AG04449 (cell line): ENCODE measurements around the gene GUCY1A2.

ENCODE experiments used
- CTCF ChIA-PET: fragments of 350-600 bp; formaldehyde crosslinking; extraction: SDS; loops from one replicate; lab custom pipeline; 2021; ENCODE audit warnings: antibody characterized with exemption; lab: Yijun Ruan, JAX
- POLR2A ChIA-PET: fragments of 400-600, 350-600 bp; formaldehyde crosslinking; extraction: SDS; loops from one replicate; lab custom pipeline; 2020; ENCODE audit warnings: antibody characterized with exemption, inconsistent platforms; lab: Yijun Ruan, JAX
- DNase-seq: peaks from one replicate; pipeline ENCODE4 v3.0.0-alpha.2; 2010; ENCODE audit warnings: low read depth, low spot score
- H3K4me3 ChIP-seq: 2 replicates; pipeline ENCODE4 v1.5.1; 2011; ENCODE audit warnings: low read depth, mild to moderate bottlenecking, control low read depth, low read length
- TF ChIP-seq, protein P1 (sequence below): IDR thresholded peaks from one replicate; pipeline ENCODE4 v1.5.1; 2011; ENCODE audit warnings: mild to moderate bottlenecking, moderate library complexity, low read length, control low read depth, inconsistent platforms; ENCODE audit not compliant: insufficient read depth; ENCODE audit errors: missing control alignments

Gene GUCY1A2

DNA sequence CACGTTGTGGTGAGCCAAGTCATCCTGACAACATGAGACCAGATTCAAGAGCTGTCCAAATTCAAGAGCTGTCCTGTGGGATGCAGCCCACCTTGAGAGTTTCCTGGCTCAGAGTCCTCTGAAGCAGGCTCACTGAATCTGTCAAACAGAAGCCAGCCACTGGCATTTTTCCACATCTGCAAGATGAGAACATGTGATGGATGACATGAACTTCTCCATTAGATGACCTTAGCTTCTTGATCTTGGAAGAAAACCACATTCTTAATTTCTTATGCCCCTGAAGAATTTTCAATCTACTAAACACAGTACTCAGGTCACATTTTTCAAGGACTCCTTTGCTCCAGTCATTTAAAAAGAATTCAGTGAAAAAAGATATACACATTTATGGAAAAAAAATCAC is 291.0 kb downstream of the GUCY1A2 start:
- TF ChIP-seq, protein P1, sequence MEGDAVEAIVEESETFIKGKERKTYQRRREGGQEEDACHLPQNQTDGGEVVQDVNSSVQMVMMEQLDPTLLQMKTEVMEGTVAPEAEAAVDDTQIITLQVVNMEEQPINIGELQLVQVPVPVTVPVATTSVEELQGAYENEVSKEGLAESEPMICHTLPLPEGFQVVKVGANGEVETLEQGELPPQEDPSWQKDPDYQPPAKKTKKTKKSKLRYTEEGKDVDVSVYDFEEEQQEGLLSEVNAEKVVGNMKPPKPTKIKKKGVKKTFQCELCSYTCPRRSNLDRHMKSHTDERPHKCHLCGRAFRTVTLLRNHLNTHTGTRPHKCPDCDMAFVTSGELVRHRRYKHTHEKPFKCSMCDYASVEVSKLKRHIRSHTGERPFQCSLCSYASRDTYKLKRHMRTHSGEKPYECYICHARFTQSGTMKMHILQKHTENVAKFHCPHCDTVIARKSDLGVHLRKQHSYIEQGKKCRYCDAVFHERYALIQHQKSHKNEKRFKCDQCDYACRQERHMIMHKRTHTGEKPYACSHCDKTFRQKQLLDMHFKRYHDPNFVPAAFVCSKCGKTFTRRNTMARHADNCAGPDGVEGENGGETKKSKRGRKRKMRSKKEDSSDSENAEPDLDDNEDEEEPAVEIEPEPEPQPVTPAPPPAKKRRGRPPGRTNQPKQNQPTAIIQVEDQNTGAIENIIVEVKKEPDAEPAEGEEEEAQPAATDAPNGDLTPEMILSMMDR = no peak
- CTCF ChIA-PET = interaction anchor here (1.0 to 1.5 kb wide), 2 partner anchors 9 to 288 kb away, joined by 3 read pairs; no protein-coding TSS in a partner anchor
- POLR2A ChIA-PET = no interaction called here
- DNase-seq = no peak
- no peak overlapping the region for H3K4me3 ChIP-seq

DNA sequence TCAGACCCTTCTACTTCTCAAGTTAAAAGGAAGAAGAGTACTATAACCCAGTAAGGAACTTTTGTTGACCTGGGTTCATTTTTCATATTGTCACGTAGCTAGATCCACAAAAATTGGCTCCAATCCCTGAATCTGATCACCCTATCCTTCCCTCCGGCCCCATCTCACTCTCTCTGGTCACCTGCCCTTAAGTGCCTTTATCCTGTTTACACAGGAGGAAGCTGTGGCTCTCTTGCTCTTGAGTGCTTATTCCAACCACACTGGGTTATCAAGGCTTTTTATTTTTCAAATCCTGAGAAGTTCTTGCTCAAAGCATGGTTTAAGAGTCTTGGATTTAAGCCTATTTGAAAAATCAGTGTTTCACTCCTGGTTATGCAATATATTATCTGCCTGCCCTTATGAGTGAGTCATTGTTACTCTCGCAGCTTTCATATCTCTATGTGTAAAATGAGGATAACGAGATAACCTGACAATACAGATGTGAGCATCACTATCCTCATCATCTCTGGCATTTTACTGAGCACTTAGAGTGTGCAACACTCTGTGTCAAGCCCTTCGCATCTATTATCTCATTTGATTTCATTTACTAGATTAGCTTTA is 293.9 kb downstream of the GUCY1A2 start:
- no peak for DNase-seq
- CTCF ChIA-PET = interaction anchor here (0.9 to 1.2 kb wide), 3 partner anchors 292 to 314 kb away, joined by 3 to 4 read pairs (median 3); partner anchors contain the start of gene GUCY1A2
- POLR2A ChIA-PET = interaction anchor here (0.7 kb wide), 1 partner anchor 385 kb away, joined by 3 read pairs; no protein-coding TSS in a partner anchor
- TF ChIP-seq, protein P1 = no peak
- H3K4me3 ChIP-seq = no peak overlapping the region

DNA sequence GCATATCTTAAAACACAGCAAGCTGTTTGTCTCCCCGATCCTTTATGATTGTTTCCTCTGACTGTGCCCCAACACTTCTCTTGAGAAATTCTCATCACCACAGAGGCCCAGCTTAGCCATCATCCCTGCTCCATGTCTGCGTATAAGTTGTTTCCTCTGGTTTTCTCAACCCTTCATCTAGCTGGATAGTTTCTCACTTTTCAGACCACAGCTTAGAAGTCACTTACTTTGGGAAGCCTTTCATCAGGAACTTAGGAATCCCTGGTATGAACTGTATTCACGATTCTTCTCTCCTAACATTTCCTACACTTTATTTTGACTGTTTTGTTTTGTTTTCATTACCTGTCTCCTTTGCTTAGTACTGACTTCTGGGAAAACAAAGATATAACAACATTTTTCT is 295.2 kb downstream of the GUCY1A2 start:
- no peak for DNase-seq
- H3K4me3 ChIP-seq = no peak overlapping the region
- TF ChIP-seq, protein P1 = no peak
- POLR2A ChIA-PET = no interaction called here
- CTCF ChIA-PET = interaction anchor here (0.8 to 6.4 kb wide), 8 partner anchors 25 to 559 kb away, joined by 3 to 58 read pairs (median 4); partner anchors contain the start of gene GUCY1A2

DNA sequence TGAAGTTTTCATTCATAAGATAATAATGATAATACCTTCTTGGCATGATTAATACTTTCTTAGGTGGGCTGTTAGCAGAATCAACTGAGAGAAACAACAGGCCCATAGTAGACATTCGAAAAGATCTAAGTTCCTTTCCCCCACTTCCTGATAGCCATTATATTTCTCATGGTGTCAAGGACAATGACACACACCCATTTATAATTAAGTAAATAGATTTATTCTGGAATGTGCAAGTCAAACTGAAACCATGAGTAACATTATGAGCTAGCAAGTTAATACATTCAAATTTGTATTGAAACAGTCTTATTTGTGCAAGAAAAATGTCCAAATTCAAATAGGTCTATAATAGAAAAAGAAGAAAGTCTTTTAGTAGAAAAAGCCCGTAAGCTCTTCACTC is 301.1 kb downstream of the GUCY1A2 start:
- H3K4me3 ChIP-seq = no peak overlapping the region
- DNase-seq = no peak
- POLR2A ChIA-PET = no interaction called here
- TF ChIP-seq, protein P1 = no peak
- CTCF ChIA-PET = interaction anchor here (0.7 to 6.4 kb wide), 3 partner anchors 8 to 319 kb away, joined by 3 to 58 read pairs (median 3); no protein-coding TSS in a partner anchor

DNA sequence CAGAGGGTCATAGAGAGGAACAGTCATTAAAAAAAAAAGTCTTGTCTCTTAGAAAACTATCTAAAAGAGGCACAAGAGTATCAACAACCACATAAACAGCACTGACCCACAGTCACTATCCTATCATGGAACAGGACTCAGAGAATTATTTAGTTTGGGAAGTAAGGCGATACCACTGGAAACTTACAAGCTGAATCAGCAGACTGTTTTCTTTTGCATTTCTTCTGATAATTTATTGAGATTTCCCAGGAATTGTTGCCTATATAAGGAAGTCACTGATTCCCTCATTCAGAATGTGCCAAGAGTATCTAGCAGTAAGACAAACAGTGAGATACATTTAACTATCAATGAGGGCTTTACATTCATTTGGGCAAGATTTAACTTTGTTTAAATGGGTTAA is 304.1 kb downstream of the GUCY1A2 start:
- no peak for DNase-seq
- POLR2A ChIA-PET = no interaction called here
- TF ChIP-seq, protein P1 = no peak
- H3K4me3 ChIP-seq = no peak overlapping the region
- CTCF ChIA-PET = interaction anchor here (1.1 to 1.4 kb wide), 2 partner anchors 22 to 42 kb away, joined by 3 to 4 read pairs; no protein-coding TSS in a partner anchor

DNA sequence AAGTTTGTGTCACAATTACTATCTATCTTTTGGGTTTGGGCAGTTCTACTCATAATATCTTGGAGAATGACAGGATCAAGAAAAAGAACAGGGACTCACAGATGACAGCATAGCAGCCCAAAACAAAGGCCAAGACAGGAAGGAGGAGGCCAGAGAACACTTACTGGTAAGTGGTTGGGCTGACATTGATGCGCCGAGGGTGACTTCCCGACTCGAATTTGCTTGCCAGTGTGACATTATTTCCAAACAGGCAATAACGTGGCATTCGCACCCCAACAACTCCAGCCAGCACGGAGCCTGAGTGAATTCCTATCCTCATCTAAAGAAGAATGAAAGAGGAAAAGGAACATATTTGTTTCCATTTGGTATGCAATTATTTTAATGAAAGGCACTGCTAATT is 309.9 kb downstream of the GUCY1A2 start:
- POLR2A ChIA-PET = no interaction called here
- TF ChIP-seq, protein P1 = no peak
- DNase-seq = no peak
- no peak overlapping the region for H3K4me3 ChIP-seq
- CTCF ChIA-PET = no interaction called here
